ENCODE measurements around the gene OXT.

The OXT gene

DNA sequence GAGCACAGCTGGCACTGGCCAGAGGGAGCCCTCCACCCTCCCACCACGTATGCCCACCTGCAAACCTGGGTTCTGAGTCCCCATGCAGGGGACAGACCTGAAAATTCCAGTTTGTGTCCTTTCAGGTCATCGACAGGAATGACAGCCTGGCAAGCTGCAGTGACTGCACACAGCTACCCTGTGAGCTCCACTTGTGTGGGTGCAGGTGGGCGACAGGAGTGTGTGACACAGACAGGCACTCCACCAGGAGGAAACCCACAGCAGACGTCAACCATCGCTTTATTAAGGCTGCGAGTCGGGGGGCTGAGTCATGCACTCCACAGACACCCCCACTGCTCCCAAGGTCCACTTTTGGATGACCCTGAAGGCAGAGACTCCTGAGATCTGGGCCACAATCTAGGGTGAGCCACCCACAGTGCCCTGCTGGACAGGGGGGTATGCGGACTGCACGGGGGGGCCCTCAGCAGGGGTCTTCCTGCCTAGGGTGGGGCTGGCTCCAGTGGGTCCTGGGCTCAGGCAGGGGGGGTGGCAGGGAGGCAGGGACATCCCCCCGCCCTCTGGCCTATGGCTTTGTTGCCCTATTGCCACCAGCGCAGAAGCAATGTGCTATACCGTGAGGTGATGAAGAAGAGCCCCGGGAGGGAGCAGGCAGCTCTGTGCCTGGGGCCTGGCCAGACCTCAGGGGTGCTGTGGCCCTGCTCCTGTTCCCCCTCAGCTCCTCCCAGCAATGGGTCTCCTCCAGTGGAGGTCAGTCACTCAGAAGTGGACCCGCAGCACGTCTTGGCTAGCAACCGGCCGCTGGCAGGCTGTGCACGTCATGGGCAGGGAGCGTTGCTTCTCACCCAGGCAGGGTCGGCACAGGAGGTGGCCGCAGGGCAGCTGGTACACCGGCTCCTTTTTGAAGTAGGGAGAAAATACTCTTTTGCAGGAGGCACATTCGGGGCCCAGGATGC is 38.2 kb downstream of the OXT start:
- DNase-seq (ENCODE audit: low read depth, low spot score) = no peak

- DNase-seq (ENCODE audit: low read depth, low spot score) = no peak
These were observed 40.1 kb downstream of the OXT start for GRCh38 chr20:3111507-3111906.

DNA sequence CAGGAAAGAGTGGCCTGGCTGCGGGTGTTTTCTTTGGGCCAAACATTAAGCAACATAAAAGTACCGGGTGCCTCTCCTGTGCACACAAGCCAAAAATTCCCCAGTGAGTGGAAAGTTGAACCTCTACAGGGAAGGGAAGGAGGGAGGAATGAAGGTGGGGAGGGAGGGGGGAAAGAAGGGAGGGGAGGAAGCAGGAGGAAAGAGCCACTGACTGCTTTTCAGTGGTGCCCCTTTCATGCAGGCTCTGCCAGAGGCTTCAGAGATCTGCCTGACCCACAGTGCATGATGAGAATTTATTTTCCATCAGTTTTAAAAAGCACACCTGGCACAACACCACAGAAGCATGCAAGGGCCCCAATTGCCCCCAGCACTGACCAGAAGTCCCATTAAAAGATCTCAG is 40.6 kb downstream of the OXT start:
- no peak for DNase-seq (ENCODE audit: low read depth, low spot score)

GRCh38 chr20:3115190-3116107 is 44.0 kb downstream of the OXT start:
- peak; percentile 89 for DNase-seq (ENCODE audit: low read depth, low spot score)

- DNase-seq (ENCODE audit: low read depth, low spot score) = no peak
These were observed 44.9 kb downstream of the OXT start for GRCh38 chr20:3116341-3116740.

DNA sequence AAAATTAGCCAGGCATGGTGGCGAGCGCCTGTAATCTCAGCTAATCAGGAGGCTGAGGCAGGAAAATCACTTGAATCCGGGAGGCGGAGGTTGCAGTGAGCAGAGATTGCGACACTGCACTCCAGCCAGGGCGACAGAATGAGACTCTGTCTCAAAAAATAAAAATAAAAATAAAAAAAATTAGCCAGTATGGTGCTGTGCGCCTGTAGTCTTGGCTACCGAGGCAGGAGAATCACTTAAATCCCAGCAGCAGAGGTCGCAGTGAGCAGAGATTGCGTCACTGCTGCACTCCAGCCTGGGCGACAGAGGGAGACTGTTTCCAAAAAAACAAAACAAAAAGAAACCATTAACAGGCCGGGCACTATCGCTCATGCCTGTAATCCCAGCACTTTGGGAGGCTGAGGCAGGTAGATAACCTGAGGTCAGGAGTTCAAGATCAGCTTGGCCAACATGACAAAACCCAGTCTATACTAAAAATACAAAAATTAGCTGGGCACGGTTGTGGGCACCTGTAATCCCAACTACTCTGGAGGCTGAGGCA is 46.5 kb downstream of the OXT start:
- peak; percentile 79 for DNase-seq (ENCODE audit: low read depth, low spot score)

DNA sequence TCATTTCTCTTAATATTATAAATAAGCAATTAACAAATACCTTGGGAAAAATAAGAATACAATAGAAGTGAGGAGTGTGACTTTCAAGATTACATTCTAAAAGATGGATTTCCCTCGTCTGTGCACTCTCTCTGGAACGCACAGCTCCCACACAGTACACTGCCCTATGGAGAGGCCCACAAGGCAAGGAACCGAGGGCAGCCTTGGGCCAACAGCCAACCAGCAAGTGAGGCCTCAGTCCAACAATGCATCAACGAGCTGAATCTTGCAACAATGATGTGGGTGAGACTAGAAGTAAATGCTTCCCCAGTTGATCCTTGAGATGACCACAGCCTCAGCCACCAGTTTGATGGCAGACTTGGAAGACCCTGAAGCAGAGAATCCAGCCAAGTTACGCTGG is 47.6 kb downstream of the OXT start:
- no peak for DNase-seq (ENCODE audit: low read depth, low spot score)

DNA sequence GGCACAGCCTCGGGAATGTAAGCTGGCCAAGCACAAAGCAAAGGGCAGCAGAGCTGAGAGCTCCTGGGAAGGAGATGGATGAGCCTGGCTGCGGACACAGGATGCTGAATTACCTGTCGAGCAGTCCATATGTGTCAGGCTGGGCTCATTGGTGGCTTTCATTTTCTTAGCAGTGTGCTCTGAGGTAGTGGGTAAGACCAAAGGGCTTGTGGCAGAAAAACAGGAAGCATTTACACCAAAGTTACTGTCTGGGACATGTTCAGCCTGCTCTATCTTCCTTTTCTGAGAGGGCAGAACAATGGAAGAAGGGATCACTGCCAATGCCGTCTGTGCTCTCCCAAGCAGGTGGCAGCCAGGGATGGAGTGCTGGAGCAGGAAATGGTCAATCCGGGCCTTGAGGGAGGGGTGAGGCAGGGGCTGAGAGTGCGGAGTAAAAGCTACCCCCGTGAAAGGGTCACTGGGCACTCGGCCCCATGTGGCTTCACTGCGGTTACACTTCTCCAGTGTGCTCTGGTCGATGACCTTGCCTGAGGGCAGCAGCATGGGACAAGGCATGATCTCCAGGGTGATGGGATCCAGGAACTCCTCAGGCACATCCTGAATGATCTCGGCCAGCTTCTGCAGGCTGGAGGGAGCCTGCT is 50.0 kb downstream of the OXT start:
- DNase-seq (ENCODE audit: low read depth, low spot score) = no peak

Data from ELF-1 (cell line).